ENCODE measurements around the gene CPLX1. TPM values are rescaled to one million over a fixed set of nuclear protein-coding genes. Genes with fewer than 3 reads are reported as not detected.

CPLX1 gene
- total RNA-seq, 4 donors from 2014 or later = 0.31 to 0.96 (median 0.54) TPM; not detected in 1

DNA sequence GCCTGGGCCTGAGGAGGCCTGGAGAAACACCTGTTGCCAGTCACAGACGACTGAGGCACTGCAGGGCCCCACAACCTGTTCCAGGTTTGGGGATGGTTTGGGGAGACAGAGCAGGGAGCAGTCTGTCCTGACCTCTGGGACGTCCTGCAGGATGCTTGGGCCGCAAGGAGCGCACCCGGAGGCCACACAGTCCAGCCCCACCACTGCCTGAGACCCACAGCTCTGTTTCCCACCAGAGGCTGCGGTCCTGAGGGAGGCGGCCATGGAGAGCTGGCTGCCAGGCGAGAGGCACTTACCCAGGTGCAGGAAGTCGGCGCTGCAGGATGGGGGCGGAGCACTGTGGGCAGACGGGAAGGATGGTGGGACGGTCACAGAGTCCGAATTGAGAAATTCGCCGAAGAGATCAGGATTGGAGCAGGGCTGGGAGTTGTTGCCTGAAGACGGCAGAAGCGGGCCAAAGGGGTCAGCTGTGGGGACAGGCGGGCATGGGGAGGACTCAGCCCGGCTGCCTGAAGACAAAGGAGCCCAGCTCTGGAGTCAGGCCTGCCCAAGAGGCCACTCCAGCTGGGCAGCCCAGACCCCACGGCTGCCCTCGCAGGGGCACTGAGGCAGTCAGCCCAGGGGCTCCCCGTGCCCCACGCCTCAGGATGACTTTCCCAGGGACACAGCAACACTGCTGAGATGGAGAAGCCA is 40.3 kb upstream of the CPLX1 start:
- WGBS, 2 donors (ENCODE audit: low coverage in 1 of 2) = 93% methylated on average over 6 of the region's 24 CpGs; no CpG with 5 or more reads in 1 of the 2 donors
- no peaks in the 10 kb centered on the region for H3K27me3 ChIP-seq
- peaks cover 0 to 97% of the 10 kb centered on the region in 2 donors for H3K36me3 ChIP-seq
- no peaks in the 10 kb centered on the region for H3K9me3 ChIP-seq
- H3K4me3 ChIP-seq = no peak overlapping the region
- TF ChIP-seq EP300 (IDR thresholded peaks at IDR 0.05) = no peak
- no peak for TF ChIP-seq POLR2A (IDR thresholded peaks at IDR 0.05)
- TF ChIP-seq POLR2AphosphoS5 (IDR thresholded peaks at IDR 0.05) = no peak
- ATAC-seq = no peak
- no peak overlapping the region for H3K27ac ChIP-seq
- H3K4me1 ChIP-seq = no peaks in the 10 kb centered on the region

DNA sequence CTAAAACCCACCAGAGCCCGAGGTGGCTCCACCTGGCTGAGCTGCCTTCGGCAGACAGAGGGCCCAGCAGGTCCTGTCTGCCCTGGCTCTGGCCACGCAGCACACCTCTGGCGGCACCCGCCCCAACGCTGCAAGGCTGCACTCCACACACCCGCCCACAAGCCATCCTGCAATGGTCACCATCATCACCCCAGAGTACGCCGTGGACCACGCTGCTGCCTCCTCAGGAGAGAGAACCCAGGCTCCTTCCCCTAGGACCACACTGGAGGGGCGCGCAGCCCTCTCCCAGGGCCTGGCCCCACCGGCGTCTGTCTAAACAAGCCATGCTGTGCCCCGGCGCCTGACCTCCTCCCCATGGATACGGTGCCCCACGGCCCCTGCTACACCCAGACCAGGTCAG is 39.6 kb upstream of the CPLX1 start:
- no peak for ATAC-seq
- 93% methylated on average over 9 of the region's 18 CpGs; no CpG with 5 or more reads in 1 of the 2 donors for WGBS, 2 donors (ENCODE audit: low coverage in 1 of 2)

DNA sequence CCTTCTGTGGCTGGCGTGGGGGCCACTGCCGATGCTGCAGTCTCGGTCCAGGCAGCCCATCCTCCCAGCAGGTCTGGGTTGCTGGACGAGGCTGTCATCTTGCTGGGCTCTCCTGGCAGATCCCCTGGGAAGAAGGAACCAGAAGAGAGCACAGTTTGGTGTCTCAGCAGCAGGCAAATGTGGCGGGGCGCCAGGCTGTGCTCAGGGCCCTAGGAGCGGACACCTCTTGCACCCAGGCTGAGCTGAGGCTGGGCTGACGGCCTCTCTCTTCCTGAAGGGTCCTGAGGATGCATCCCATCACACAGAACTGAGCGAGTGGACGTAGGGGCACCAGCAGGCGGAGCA is 39.2 kb upstream of the CPLX1 start:
- Histone ChIP-seq H3K27me3 (no peaks in the 10 kb centered on the region), H3K9me3 (no peaks in the 10 kb centered on the region), H3K4me3 (no peak overlapping the region), H3K27ac (no peak overlapping the region), H3K36me3 (peaks cover 0 to 97% of the 10 kb centered on the region in 2 donors), H3K4me1 (no peaks in the 10 kb centered on the region)
- TF ChIP-seq, protein P1, sequence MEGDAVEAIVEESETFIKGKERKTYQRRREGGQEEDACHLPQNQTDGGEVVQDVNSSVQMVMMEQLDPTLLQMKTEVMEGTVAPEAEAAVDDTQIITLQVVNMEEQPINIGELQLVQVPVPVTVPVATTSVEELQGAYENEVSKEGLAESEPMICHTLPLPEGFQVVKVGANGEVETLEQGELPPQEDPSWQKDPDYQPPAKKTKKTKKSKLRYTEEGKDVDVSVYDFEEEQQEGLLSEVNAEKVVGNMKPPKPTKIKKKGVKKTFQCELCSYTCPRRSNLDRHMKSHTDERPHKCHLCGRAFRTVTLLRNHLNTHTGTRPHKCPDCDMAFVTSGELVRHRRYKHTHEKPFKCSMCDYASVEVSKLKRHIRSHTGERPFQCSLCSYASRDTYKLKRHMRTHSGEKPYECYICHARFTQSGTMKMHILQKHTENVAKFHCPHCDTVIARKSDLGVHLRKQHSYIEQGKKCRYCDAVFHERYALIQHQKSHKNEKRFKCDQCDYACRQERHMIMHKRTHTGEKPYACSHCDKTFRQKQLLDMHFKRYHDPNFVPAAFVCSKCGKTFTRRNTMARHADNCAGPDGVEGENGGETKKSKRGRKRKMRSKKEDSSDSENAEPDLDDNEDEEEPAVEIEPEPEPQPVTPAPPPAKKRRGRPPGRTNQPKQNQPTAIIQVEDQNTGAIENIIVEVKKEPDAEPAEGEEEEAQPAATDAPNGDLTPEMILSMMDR (IDR thresholded peaks at IDR 0.05) = no peak
- 90% methylated on average over 4 of the region's 11 CpGs; no CpG with 5 or more reads in 1 of the 2 donors for WGBS, 2 donors (ENCODE audit: low coverage in 1 of 2)
- ATAC-seq = no peak

More for the DNA sequence above, 39.6 kb upstream of the CPLX1 start:
- TF ChIP-seq, protein P1 (IDR thresholded peaks at IDR 0.05) = no peak
- TF ChIP-seq POLR2AphosphoS5 (IDR thresholded peaks at IDR 0.05) (no peak), POLR2A (IDR thresholded peaks at IDR 0.05) (no peak), EP300 (IDR thresholded peaks at IDR 0.05) (no peak)
- Histone ChIP-seq H3K27me3 (no peaks in the 10 kb centered on the region), H3K36me3 (peaks cover 0 to 97% of the 10 kb centered on the region in 2 donors), H3K4me1 (no peaks in the 10 kb centered on the region), H3K9me3 (no peaks in the 10 kb centered on the region), H3K27ac (no peak overlapping the region), H3K4me3 (no peak overlapping the region)

DNA sequence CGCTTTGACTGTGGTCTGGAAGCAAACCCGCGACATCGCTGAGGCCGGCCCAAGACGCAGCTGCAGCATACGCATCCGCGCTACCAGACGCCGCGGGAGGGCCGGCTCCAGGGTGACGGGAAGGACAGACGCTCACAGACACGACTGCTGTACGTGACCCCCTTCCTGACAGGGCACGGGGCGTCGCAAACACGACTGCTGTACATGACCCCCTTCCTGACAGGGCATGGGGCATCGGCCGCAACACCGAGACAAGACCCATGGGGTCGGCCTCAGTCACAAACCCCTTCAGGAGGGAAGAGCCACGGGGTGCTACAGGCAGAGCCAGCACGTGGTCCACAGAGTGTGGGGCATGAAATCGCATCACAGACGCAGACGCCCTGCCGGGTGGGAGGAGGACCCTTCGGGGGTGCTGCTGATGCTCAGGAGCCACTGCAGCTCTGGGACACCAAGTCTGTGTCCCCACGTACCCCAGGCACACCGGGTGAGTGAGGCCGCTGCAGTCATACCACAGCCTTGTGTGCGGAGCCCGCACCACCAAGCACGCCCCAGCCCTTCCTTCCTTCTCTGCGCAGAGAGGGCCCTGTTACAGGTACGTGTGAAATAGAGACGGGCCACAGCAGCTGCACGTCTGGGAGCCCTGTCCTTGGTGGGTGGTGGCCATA is 38.7 kb upstream of the CPLX1 start:
- H3K4me1 ChIP-seq = no peaks in the 10 kb centered on the region
- no peaks in the 10 kb centered on the region for H3K27me3 ChIP-seq
- H3K27ac ChIP-seq = no peak overlapping the region
- H3K4me3 ChIP-seq = no peak overlapping the region
- TF ChIP-seq POLR2A (IDR thresholded peaks at IDR 0.05) (no peak), EP300 (IDR thresholded peaks at IDR 0.05) (no peak), POLR2AphosphoS5 (IDR thresholded peaks at IDR 0.05) (no peak)
- TF ChIP-seq, protein P1 (IDR thresholded peaks at IDR 0.05) = no peak
- peaks cover 0 to 97% of the 10 kb centered on the region in 2 donors for H3K36me3 ChIP-seq
- WGBS, 2 donors (ENCODE audit: low coverage in 1 of 2) = 100% methylated on average over 1 to 4 of the region's 42 CpGs
- H3K9me3 ChIP-seq = no peaks in the 10 kb centered on the region
- ATAC-seq = no peak

DNA sequence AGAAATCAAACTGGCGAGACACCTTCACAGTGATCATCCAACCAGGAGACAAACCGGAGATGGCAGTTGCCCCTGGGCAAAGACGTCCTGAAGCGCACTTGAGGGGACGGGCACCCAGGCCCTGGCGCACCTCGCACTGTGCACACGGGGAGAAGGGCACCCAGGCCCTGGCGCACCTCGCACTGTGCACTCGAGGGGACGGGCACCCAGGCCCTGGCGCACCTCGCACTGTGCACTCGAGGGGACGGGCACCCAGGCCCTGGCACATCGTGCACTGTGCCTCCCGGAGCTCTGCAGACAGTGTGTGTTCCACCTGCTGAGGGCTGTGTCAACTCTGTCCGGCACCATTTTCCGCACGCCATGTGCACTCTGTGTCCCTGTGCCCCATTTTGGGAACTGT is 34.6 kb upstream of the CPLX1 start:
- Histone ChIP-seq H3K9me3 (no peaks in the 10 kb centered on the region), H3K27ac (no peak overlapping the region), H3K4me3 (no peak overlapping the region), H3K4me1 (no peaks in the 10 kb centered on the region), H3K27me3 (no peaks in the 10 kb centered on the region), H3K36me3 (peaks cover 0 to 97% of the 10 kb centered on the region in 2 donors)
- no peak for ATAC-seq
- 80 to 94% methylated on average over 3 to 17 of the region's 21 CpGs for WGBS, 2 donors (ENCODE audit: low coverage in 1 of 2)
- TF ChIP-seq, protein P1 (IDR thresholded peaks at IDR 0.05) = no peak
- TF ChIP-seq POLR2AphosphoS5 (IDR thresholded peaks at IDR 0.05) (no peak), EP300 (IDR thresholded peaks at IDR 0.05) (no peak), POLR2A (IDR thresholded peaks at IDR 0.05) (no peak)

Data from gastroesophageal sphincter (tissue), 4 donors.